ENCODE results near the gene CDR2L.

The CDR2L gene

GRCh38 chr17:74987418-74987908 is at the start of gene CDR2L:
Gene CDR2L (plus strand): TSS chr17:74987632. CDS start chr17:74988044, 412 bp downstream.
- H3K4me1 ChIP-seq (ENCODE audit: control insufficient read depth, insufficient read depth, low read length) = peaks cover 5% of the 10 kb centered on the region
- H3K36me3 ChIP-seq (ENCODE audit: control insufficient read depth, insufficient read depth, low read length) = no peaks in the 10 kb centered on the region

GRCh38 chr17:74938194-74938950 is 49.1 kb upstream of the CDR2L start:
- H3K9me3 ChIP-seq (ENCODE audit: control insufficient read depth, insufficient read depth, low read length) = no peaks in the 10 kb centered on the region
- no peaks in the 10 kb centered on the region for H3K4me1 ChIP-seq (ENCODE audit: control insufficient read depth, insufficient read depth, low read length)
- no peaks in the 10 kb centered on the region for H3K36me3 ChIP-seq (ENCODE audit: control insufficient read depth, insufficient read depth, low read length)
- peaks cover 60% of the 10 kb centered on the region for H3K27me3 ChIP-seq (ENCODE audit: control insufficient read depth, insufficient read depth, low read length)
- no peak overlapping the region for H3K4me3 ChIP-seq (ENCODE audit: low read depth, low read length)
- no peak overlapping the region for H3K9ac ChIP-seq (ENCODE audit: low read depth, low read length)

More at GRCh38 chr17:74987418-74987908, at the start of gene CDR2L:
- peak within 1 kb of the TSS; percentile 28 for H3K9ac ChIP-seq (ENCODE audit: low read depth, low read length)
- peak within 1 kb of the TSS; percentile 79 for H3K4me3 ChIP-seq (ENCODE audit: low read depth, low read length)
- H3K9me3 ChIP-seq (ENCODE audit: control insufficient read depth, insufficient read depth, low read length) = no peaks in the 10 kb centered on the region
- H3K27me3 ChIP-seq (ENCODE audit: control insufficient read depth, insufficient read depth, low read length) = peaks cover 2% of the 10 kb centered on the region

DNA sequence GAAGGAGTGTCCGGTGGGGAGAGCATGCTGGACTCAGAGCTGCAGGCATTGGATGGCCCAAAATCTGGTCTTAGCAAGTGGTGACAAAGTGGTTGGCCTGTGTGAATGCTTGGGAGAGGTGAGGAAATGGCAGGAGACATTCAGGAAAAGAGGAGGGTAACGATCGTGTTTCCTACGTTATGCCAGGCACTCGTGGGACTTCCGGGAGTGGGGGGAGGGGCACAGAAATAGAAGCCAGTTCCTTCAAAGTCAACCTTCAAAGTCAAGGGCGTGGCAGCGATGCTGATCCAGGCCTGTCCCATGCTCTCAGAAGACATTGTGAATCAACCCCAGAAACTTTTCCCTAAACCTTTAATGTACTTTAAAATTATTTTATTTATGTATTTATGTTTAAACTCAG is 47.9 kb upstream of the CDR2L start:
- no peaks in the 10 kb centered on the region for H3K9me3 ChIP-seq (ENCODE audit: control insufficient read depth, insufficient read depth, low read length)
- no peak overlapping the region for H3K9ac ChIP-seq (ENCODE audit: low read depth, low read length)
- no peaks in the 10 kb centered on the region for H3K36me3 ChIP-seq (ENCODE audit: control insufficient read depth, insufficient read depth, low read length)
- H3K4me1 ChIP-seq (ENCODE audit: control insufficient read depth, insufficient read depth, low read length) = peaks cover 4% of the 10 kb centered on the region
- H3K27me3 ChIP-seq (ENCODE audit: control insufficient read depth, insufficient read depth, low read length) = peaks cover 48% of the 10 kb centered on the region
- H3K4me3 ChIP-seq (ENCODE audit: low read depth, low read length) = no peak overlapping the region

GRCh38 chr17:74941128-74941725 is 46.2 kb upstream of the CDR2L start:
- no peaks in the 10 kb centered on the region for H3K36me3 ChIP-seq (ENCODE audit: control insufficient read depth, insufficient read depth, low read length)
- H3K27me3 ChIP-seq (ENCODE audit: control insufficient read depth, insufficient read depth, low read length) = peaks cover 32% of the 10 kb centered on the region
- H3K4me1 ChIP-seq (ENCODE audit: control insufficient read depth, insufficient read depth, low read length) = peaks cover 4% of the 10 kb centered on the region
- H3K9me3 ChIP-seq (ENCODE audit: control insufficient read depth, insufficient read depth, low read length) = no peaks in the 10 kb centered on the region
- no peak overlapping the region for H3K9ac ChIP-seq (ENCODE audit: low read depth, low read length)
- no peak overlapping the region for H3K4me3 ChIP-seq (ENCODE audit: low read depth, low read length)

- Histone ChIP-seq H3K9ac (ENCODE audit: low read depth, low read length) (peak overlapping the region; percentile 24), H3K4me1 (ENCODE audit: control insufficient read depth, insufficient read depth, low read length) (peaks cover 4% of the 10 kb centered on the region), H3K9me3 (ENCODE audit: control insufficient read depth, insufficient read depth, low read length) (no peaks in the 10 kb centered on the region), H3K4me3 (ENCODE audit: low read depth, low read length) (no peak overlapping the region), H3K27me3 (ENCODE audit: control insufficient read depth, insufficient read depth, low read length) (peaks cover 8% of the 10 kb centered on the region), H3K36me3 (ENCODE audit: control insufficient read depth, insufficient read depth, low read length) (no peaks in the 10 kb centered on the region)
Observed at GRCh38 chr17:74943808-74944522, 43.5 kb upstream of the CDR2L start.

DNA sequence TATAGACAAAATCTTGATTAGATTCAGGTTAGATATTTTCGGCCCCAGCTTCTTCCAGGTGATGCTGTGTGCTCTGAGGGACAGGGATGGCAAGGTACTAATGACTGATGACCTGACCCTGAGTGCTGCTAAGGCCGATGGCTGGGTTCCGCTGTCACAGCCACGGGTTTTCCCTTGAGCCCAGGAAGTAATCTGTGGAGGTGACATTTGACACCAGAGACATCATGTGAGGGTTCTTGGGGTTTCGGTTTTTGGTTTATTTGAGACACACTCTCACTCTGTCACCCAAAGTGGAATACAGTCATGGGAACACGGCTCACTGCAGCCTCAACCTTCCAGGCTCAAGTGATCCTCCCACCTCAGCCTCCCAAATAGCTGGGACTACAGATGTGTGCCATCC is 41.9 kb upstream of the CDR2L start:
- Histone ChIP-seq H3K27me3 (ENCODE audit: control insufficient read depth, insufficient read depth, low read length) (peaks cover 3% of the 10 kb centered on the region), H3K4me1 (ENCODE audit: control insufficient read depth, insufficient read depth, low read length) (peaks cover 4% of the 10 kb centered on the region), H3K4me3 (ENCODE audit: low read depth, low read length) (no peak overlapping the region), H3K9me3 (ENCODE audit: control insufficient read depth, insufficient read depth, low read length) (no peaks in the 10 kb centered on the region), H3K9ac (ENCODE audit: low read depth, low read length) (no peak overlapping the region), H3K36me3 (ENCODE audit: control insufficient read depth, insufficient read depth, low read length) (no peaks in the 10 kb centered on the region)

- Histone ChIP-seq H3K9ac (ENCODE audit: low read depth, low read length) (no peak overlapping the region), H3K4me3 (ENCODE audit: low read depth, low read length) (no peak overlapping the region), H3K27me3 (ENCODE audit: control insufficient read depth, insufficient read depth, low read length) (peaks cover 3% of the 10 kb centered on the region), H3K36me3 (ENCODE audit: control insufficient read depth, insufficient read depth, low read length) (no peaks in the 10 kb centered on the region), H3K4me1 (ENCODE audit: control insufficient read depth, insufficient read depth, low read length) (peaks cover 4% of the 10 kb centered on the region), H3K9me3 (ENCODE audit: control insufficient read depth, insufficient read depth, low read length) (no peaks in the 10 kb centered on the region)
Observed at GRCh38 chr17:74946641-74947040, 40.8 kb upstream of the CDR2L start.

DNA sequence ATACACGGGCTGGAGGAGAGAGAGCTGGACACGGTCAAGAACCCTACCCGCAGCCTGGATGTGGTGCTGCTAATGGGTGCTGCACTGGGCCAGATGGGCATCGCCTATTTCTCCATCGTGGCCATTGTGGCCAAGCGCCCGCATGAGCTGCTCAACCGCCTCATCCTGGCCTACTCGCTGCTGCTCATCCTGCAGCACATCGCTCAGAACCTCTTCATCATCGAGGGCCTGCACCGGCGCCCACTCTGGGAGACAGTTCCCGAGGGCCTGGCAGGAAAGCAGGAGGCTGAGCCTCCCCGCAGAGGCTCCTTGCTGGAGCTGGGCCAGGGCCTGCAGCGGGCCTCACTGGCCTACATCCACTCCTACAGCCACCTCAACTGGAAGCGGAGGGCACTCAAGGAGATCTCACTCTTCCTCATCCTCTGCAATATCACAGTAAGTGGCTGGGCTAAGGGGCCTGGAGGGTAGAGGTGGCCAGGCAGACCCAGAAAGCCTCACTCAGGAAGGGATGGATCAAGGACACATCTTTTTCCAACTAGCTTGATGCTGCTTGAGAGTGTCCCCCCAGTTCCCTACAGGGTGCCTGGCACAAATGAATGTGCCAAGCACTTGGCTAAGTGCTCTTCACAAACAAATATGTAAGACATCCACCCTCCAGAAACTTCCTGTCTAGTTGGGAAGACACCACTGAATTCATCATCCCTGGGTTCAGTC is 40.2 kb upstream of the CDR2L start:
- Histone ChIP-seq H3K4me3 (ENCODE audit: low read depth, low read length) (no peak overlapping the region), H3K36me3 (ENCODE audit: control insufficient read depth, insufficient read depth, low read length) (no peaks in the 10 kb centered on the region), H3K9me3 (ENCODE audit: control insufficient read depth, insufficient read depth, low read length) (no peaks in the 10 kb centered on the region), H3K4me1 (ENCODE audit: control insufficient read depth, insufficient read depth, low read length) (peaks cover 4% of the 10 kb centered on the region), H3K9ac (ENCODE audit: low read depth, low read length) (no peak overlapping the region), H3K27me3 (ENCODE audit: control insufficient read depth, insufficient read depth, low read length) (no peaks in the 10 kb centered on the region)

DNA sequence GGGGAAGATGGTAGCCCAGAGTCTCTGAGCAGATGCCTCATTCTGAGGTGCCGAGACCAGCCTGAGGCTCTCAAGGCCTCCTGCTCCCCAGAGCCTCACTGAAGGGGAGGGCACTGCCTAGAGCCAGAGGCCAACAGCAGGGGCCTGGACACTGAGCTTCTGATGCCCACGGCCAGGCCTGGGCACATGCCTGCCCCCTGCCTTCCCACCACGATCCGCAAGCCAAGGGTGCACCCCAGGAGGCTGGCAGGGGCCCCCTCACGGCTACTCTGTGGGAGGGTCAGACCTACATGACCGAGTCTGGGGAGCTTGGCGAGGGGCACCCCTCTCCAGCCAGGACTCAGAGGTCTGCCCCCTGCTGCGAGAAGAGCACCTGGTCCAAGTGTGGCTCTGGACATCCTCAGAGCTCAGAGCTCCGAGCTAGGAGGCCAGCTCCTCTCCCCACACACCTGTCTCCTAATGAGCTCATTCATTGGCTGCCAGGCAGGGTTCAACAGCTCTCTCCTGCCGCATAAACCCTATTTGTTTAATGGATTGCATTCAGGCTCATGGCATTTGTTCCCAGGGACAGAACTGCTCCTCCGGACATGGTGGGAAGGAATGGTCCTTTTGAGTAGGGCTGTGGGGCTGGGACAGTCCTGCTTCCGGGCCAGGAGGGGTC is 37.8 kb upstream of the CDR2L start:
- Histone ChIP-seq H3K9ac (ENCODE audit: low read depth, low read length) (no peak overlapping the region), H3K36me3 (ENCODE audit: control insufficient read depth, insufficient read depth, low read length) (no peaks in the 10 kb centered on the region), H3K4me3 (ENCODE audit: low read depth, low read length) (no peak overlapping the region), H3K27me3 (ENCODE audit: control insufficient read depth, insufficient read depth, low read length) (no peaks in the 10 kb centered on the region), H3K9me3 (ENCODE audit: control insufficient read depth, insufficient read depth, low read length) (no peaks in the 10 kb centered on the region), H3K4me1 (ENCODE audit: control insufficient read depth, insufficient read depth, low read length) (no peaks in the 10 kb centered on the region)

- H3K27me3 ChIP-seq (ENCODE audit: control insufficient read depth, insufficient read depth, low read length) = no peaks in the 10 kb centered on the region
- H3K9me3 ChIP-seq (ENCODE audit: control insufficient read depth, insufficient read depth, low read length) = no peaks in the 10 kb centered on the region
- no peak overlapping the region for H3K9ac ChIP-seq (ENCODE audit: low read depth, low read length)
- no peaks in the 10 kb centered on the region for H3K4me1 ChIP-seq (ENCODE audit: control insufficient read depth, insufficient read depth, low read length)
- no peaks in the 10 kb centered on the region for H3K36me3 ChIP-seq (ENCODE audit: control insufficient read depth, insufficient read depth, low read length)
- no peak overlapping the region for H3K4me3 ChIP-seq (ENCODE audit: low read depth, low read length)
Observed at GRCh38 chr17:74950207-74950606, 37.2 kb upstream of the CDR2L start.

GRCh38 chr17:74951065-74951464 is 36.4 kb upstream of the CDR2L start:
- no peaks in the 10 kb centered on the region for H3K4me1 ChIP-seq (ENCODE audit: control insufficient read depth, insufficient read depth, low read length)
- no peak overlapping the region for H3K4me3 ChIP-seq (ENCODE audit: low read depth, low read length)
- H3K27me3 ChIP-seq (ENCODE audit: control insufficient read depth, insufficient read depth, low read length) = no peaks in the 10 kb centered on the region

More at GRCh38 chr17:74951065-74951464, 36.4 kb upstream of the CDR2L start:
- Histone ChIP-seq H3K9me3 (ENCODE audit: control insufficient read depth, insufficient read depth, low read length) (no peaks in the 10 kb centered on the region), H3K36me3 (ENCODE audit: control insufficient read depth, insufficient read depth, low read length) (no peaks in the 10 kb centered on the region), H3K9ac (ENCODE audit: low read depth, low read length) (no peak overlapping the region)

Measured in iPS-15b (cell line).